ENCODE measurements around the gene MCTP2.

MCTP2 gene

DNA sequence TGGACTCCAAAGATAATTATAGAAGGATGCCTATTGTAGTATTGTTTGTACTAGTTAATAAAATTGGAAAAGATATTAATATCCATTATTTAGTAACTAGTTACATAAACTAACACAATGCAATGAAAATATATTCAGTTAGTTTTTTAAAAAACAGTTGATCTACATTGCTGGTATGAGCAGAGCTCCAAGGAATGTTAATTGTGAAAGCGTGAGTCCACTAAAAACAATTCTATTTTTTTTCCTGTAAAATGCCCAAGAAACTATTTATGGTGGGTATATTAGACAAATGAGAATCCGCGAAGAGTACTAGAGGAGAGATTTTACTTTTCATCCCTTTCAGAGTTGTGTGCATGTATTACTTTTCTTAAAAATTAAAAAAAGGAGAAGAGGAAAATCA is 104.3 kb downstream of the MCTP2 start (continued):
- TF ChIP-seq ZNF248 (tag by site-specific recombination; IDR thresholded peaks at IDR 0.05) (no peak), YY1 (tag by site-specific recombination; IDR thresholded peaks at IDR 0.05) (no peak), ZNF394 (tag by site-specific recombination; IDR thresholded peaks at IDR 0.05; ENCODE audit: borderline replicate concordance) (no peak), ZNF23 (tag by site-specific recombination; IDR thresholded peaks at IDR 0.05; ENCODE audit: borderline replicate concordance) (no peak), BCL11B (tag by site-specific recombination; IDR thresholded peaks at IDR 0.05; ENCODE audit: low read depth) (no peak), OSR2 (tag by site-specific recombination; IDR thresholded peaks at IDR 0.05) (no peak), SP3 (tag by site-specific recombination; IDR thresholded peaks at IDR 0.05) (no peak), ZNF157 (tag by site-specific recombination; IDR thresholded peaks at IDR 0.05) (no peak), ZNF292 (tag by site-specific recombination; IDR thresholded peaks at IDR 0.05; ENCODE audit: borderline replicate concordance, low read depth) (no peak)
- TF ChIP-seq, protein P1, sequence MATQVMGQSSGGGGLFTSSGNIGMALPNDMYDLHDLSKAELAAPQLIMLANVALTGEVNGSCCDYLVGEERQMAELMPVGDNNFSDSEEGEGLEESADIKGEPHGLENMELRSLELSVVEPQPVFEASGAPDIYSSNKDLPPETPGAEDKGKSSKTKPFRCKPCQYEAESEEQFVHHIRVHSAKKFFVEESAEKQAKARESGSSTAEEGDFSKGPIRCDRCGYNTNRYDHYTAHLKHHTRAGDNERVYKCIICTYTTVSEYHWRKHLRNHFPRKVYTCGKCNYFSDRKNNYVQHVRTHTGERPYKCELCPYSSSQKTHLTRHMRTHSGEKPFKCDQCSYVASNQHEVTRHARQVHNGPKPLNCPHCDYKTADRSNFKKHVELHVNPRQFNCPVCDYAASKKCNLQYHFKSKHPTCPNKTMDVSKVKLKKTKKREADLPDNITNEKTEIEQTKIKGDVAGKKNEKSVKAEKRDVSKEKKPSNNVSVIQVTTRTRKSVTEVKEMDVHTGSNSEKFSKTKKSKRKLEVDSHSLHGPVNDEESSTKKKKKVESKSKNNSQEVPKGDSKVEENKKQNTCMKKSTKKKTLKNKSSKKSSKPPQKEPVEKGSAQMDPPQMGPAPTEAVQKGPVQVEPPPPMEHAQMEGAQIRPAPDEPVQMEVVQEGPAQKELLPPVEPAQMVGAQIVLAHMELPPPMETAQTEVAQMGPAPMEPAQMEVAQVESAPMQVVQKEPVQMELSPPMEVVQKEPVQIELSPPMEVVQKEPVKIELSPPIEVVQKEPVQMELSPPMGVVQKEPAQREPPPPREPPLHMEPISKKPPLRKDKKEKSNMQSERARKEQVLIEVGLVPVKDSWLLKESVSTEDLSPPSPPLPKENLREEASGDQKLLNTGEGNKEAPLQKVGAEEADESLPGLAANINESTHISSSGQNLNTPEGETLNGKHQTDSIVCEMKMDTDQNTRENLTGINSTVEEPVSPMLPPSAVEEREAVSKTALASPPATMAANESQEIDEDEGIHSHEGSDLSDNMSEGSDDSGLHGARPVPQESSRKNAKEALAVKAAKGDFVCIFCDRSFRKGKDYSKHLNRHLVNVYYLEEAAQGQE (tag by site-specific recombination; IDR thresholded peaks at IDR 0.05): no peak

DNA sequence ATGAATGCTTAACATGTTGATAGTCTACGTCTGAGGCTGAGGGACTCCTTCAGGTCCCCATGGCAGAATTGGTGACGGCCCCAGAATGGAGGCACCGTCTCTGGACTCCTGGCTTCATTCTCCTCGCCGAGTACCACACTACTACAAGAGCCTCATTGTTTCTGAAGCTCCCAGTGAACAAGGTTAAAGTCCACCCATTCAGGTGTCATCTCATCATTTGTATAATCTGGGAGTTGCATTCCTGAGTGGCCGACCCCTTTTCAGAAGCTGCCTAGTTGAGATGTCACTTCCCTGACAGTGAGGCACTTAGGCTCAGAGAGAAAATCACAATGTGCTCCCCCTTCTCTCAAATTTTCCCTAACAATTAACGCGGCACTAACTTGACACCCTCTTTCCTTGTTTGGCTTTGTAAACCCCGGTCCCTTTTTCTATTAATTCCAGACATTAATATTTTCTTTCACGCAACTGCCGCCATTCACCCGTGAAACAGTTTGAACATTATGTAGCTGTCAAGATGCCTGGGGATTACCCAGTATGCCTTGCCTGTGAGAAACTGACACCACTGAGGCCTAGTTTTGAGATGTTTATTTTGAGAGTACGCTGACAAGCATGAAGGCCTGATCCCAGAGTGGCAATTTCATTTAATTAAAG is 105.6 kb downstream of the MCTP2 start:
- CTCF ChIA-PET: interaction anchor here (2.1 kb wide), 1 partner anchor 12 kb away, joined by 11 read pairs; no protein-coding TSS in a partner anchor

More for the DNA sequence above, 105.6 kb downstream of the MCTP2 start:
- Histone ChIP-seq H3K4me3 (ENCODE audit: low read depth, low read length) (no peak overlapping the region), H3K27ac (ENCODE audit: extremely low read depth, low read depth, low read length) (no peak overlapping the region), H3K9me3 (ENCODE audit: control insufficient read depth, insufficient read depth, low read depth, low read length) (no peaks in the 10 kb centered on the region), H3K36me3 (ENCODE audit: control insufficient read depth in 2 of 2, insufficient read depth in 1 of 2, low read length in 2 of 2) (no peaks in the 10 kb centered on the region), H3K4me1 (ENCODE audit: control insufficient read depth, insufficient read depth, low read length) (no peaks in the 10 kb centered on the region)
- TF ChIP-seq ZNF585B (tag by site-specific recombination; IDR thresholded peaks at IDR 0.05) (no peak), YY1 (tag by site-specific recombination; IDR thresholded peaks at IDR 0.05) (no peak), SCRT1 (tag by site-specific recombination; IDR thresholded peaks at IDR 0.05; ENCODE audit: borderline replicate concordance) (no peak), ZNF48 (tag by site-specific recombination; IDR thresholded peaks at IDR 0.05) (no peak), ZBTB48 (tag by site-specific recombination; IDR thresholded peaks at IDR 0.05) (no peak), ZNF23 (tag by site-specific recombination; IDR thresholded peaks at IDR 0.05; ENCODE audit: borderline replicate concordance) (no peak), ZSCAN23 (tag by site-specific recombination; IDR thresholded peaks at IDR 0.05) (no peak), MZF1 (tag by site-specific recombination; IDR thresholded peaks at IDR 0.05; ENCODE audit: borderline replicate concordance) (no peak), PRDM1 (tag by site-specific recombination; IDR thresholded peaks at IDR 0.05) (no peak), ZNF335 (tag by site-specific recombination; conservative IDR thresholded peaks at IDR 0.05) (no peak), ZNF266 (tag by site-specific recombination; IDR thresholded peaks at IDR 0.05; ENCODE audit: low read depth) (no peak), ZNF157 (tag by site-specific recombination; IDR thresholded peaks at IDR 0.05) (no peak), ZNF202 (tag by site-specific recombination; IDR thresholded peaks at IDR 0.05; ENCODE audit: borderline replicate concordance) (no peak), BCL11B (tag by site-specific recombination; IDR thresholded peaks at IDR 0.05; ENCODE audit: low read depth) (no peak), SP2 (tag by site-specific recombination; IDR thresholded peaks at IDR 0.05) (no peak), ZNF292 (tag by site-specific recombination; IDR thresholded peaks at IDR 0.05; ENCODE audit: borderline replicate concordance, low read depth) (no peak), ZNF473 (tag by site-specific recombination; IDR thresholded peaks at IDR 0.05) (no peak), BCL11A (tag by site-specific recombination; IDR thresholded peaks at IDR 0.05; ENCODE audit: low read depth) (no peak), ZNF544 (tag by site-specific recombination; IDR thresholded peaks at IDR 0.05) (no peak)
- TF ChIP-seq, protein P2, sequence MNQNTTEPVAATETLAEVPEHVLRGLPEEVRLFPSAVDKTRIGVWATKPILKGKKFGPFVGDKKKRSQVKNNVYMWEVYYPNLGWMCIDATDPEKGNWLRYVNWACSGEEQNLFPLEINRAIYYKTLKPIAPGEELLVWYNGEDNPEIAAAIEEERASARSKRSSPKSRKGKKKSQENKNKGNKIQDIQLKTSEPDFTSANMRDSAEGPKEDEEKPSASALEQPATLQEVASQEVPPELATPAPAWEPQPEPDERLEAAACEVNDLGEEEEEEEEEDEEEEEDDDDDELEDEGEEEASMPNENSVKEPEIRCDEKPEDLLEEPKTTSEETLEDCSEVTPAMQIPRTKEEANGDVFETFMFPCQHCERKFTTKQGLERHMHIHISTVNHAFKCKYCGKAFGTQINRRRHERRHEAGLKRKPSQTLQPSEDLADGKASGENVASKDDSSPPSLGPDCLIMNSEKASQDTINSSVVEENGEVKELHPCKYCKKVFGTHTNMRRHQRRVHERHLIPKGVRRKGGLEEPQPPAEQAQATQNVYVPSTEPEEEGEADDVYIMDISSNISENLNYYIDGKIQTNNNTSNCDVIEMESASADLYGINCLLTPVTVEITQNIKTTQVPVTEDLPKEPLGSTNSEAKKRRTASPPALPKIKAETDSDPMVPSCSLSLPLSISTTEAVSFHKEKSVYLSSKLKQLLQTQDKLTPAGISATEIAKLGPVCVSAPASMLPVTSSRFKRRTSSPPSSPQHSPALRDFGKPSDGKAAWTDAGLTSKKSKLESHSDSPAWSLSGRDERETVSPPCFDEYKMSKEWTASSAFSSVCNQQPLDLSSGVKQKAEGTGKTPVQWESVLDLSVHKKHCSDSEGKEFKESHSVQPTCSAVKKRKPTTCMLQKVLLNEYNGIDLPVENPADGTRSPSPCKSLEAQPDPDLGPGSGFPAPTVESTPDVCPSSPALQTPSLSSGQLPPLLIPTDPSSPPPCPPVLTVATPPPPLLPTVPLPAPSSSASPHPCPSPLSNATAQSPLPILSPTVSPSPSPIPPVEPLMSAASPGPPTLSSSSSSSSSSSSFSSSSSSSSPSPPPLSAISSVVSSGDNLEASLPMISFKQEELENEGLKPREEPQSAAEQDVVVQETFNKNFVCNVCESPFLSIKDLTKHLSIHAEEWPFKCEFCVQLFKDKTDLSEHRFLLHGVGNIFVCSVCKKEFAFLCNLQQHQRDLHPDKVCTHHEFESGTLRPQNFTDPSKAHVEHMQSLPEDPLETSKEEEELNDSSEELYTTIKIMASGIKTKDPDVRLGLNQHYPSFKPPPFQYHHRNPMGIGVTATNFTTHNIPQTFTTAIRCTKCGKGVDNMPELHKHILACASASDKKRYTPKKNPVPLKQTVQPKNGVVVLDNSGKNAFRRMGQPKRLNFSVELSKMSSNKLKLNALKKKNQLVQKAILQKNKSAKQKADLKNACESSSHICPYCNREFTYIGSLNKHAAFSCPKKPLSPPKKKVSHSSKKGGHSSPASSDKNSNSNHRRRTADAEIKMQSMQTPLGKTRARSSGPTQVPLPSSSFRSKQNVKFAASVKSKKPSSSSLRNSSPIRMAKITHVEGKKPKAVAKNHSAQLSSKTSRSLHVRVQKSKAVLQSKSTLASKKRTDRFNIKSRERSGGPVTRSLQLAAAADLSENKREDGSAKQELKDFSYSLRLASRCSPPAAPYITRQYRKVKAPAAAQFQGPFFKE (tag by site-specific recombination; IDR thresholded peaks at IDR 0.05; ENCODE audit: borderline replicate concordance): no peak
- POLR2A ChIA-PET: no interaction called here
